ENCODE measurements around the gene PTPRN2.

The PTPRN2 gene

DNA sequence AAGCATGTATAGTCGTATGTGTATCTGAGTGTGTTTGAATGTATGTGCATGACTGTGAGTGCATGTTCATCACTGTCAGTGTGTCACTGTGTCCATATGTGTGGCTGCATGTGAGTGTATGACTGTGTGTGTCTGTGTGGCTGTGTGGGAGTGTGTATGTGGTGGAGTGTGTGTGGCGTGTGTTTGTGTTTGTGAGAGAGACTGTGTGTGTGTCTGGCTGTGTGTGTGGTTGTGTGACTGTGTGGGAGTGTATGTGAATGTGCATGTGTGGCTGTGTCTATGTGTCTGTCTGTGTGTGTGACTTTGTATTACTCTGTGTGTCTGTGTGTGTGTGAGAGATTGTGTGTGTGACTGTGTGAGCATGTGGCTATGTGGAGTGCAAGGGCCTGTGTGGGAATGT, 748.4 kb downstream of the PTPRN2 start:
- Histone ChIP-seq H3K27ac (ENCODE audit: low read depth, low read length) (no peak overlapping the region), H3K4me1 (ENCODE audit: control insufficient read depth in 5 of 5, insufficient read depth in 5 of 5, low read length in 5 of 5) (peaks cover 0 to 26% (median 0%) of the 10 kb centered on the region in 5 donors), H3K27me3 (ENCODE audit: control insufficient read depth in 5 of 5, insufficient read depth in 4 of 5, low read length in 5 of 5) (peaks cover 0 to 24% (median 10%) of the 10 kb centered on the region in 5 donors)

DNA sequence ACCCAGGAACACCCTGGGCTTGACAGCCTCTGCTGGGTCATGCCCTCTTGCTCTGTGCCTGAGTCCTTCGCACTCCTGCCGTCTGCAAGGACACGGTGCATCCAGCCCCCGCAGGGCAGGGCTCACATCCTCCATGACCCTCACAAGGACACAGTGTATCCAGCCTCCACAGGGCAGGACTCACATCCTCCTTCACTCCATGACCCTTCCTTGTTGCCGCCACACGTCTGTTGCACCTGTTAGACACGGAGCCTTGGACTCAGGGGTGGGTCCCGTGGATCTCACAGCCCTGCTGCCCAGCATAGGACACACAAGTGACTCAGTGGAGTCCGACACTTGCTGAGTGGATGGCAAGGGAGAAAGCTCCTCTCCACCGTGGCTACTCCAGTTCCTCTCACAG, 750.1 kb downstream of the PTPRN2 start:
- peaks cover 0 to 7% (median 3%) of the 10 kb centered on the region in 5 donors for H3K9me3 ChIP-seq (ENCODE audit: control insufficient read depth in 5 of 5, low read length in 5 of 5)
- peaks cover 0 to 26% (median 0%) of the 10 kb centered on the region in 5 donors for H3K4me1 ChIP-seq (ENCODE audit: control insufficient read depth in 5 of 5, insufficient read depth in 5 of 5, low read length in 5 of 5)
- peaks cover 0 to 2% (median 0%) of the 10 kb centered on the region in 5 donors for H3K36me3 ChIP-seq (ENCODE audit: control insufficient read depth in 5 of 5, insufficient read depth in 5 of 5, low read length in 5 of 5)
- peak overlapping the region in 1 of 5 donors; percentile 96 for H3K9ac ChIP-seq (ENCODE audit: low read length in 5 of 5)
- H3K27me3 ChIP-seq (ENCODE audit: control insufficient read depth in 5 of 5, insufficient read depth in 4 of 5, low read length in 5 of 5), result peaks cover 0 to 27% (median 13%) of the 10 kb centered on the region in 5 donors
- peak overlapping the region in 1 of 5 donors; percentile 17 for H3K4me3 ChIP-seq (ENCODE audit: low read depth in 1 of 5, low read length in 5 of 5)
- no peak overlapping the region for H3K27ac ChIP-seq (ENCODE audit: low read depth, low read length)

More for the DNA sequence above, 748.4 kb downstream of the PTPRN2 start:
- H3K9ac ChIP-seq (ENCODE audit: low read length in 5 of 5), result peak overlapping the region in 1 of 5 donors; percentile 22
- no peak overlapping the region for H3K4me3 ChIP-seq (ENCODE audit: low read depth in 1 of 5, low read length in 5 of 5)
- peaks cover 0 to 2% (median 0%) of the 10 kb centered on the region in 5 donors for H3K36me3 ChIP-seq (ENCODE audit: control insufficient read depth in 5 of 5, insufficient read depth in 5 of 5, low read length in 5 of 5)
- peaks cover 0 to 7% (median 3%) of the 10 kb centered on the region in 5 donors for H3K9me3 ChIP-seq (ENCODE audit: control insufficient read depth in 5 of 5, low read length in 5 of 5)

DNA sequence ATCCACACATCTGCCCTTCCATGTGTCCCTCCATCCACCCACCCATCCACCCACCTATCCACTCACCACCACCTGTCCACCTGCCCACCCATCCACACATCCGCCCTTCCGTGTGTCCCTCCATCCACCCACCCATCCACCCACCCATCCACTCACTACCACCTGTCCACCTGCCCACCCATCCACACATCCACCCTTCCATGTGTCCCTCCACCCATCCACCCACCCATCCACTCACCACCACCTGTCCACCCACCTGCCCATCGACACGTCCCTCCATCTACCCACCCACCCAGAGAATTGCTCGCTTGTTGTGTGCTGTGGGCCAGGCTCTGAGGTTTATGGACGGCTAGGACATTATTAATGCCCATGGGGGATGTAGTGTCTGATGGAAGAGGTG, 750.6 kb downstream of the PTPRN2 start:
- H3K9ac ChIP-seq (ENCODE audit: low read length in 5 of 5), result no peak overlapping the region

DNA sequence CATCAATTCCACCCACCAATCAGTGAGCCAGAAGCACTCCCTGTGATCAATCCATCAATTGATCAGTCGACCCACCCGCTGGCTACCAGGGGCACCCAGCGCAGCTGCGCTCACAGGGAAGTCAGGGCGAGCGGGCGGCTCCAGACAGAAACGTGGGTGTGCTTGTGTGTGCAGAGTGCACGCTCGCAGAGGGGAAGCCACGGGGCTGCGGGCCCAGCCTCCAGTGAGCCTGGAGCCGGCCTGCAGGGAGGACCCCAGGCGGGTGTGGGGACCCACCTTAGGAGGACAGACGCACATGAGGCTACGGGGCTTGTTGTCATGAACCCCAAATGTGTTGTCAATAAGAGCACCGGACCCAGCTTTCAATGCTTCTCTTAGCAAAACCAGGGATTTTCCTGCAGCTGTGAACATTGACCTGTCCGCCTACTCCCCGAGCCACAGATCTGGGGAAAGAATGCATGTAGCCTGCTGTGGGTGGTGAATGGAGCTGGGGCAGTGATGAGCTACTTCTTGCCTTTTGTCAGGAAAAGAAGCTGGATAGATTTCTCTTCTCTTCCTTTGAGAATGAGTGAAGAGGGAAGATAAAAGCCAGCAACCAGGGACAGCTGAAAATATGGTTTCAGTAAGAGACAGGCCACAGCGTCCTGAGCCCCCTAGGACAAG, 753.0 kb downstream of the PTPRN2 start:
- H3K27me3 ChIP-seq (ENCODE audit: control insufficient read depth in 5 of 5, insufficient read depth in 4 of 5, low read length in 5 of 5), result peaks cover 0 to 20% (median 11%) of the 10 kb centered on the region in 5 donors
- no peak overlapping the region for H3K4me3 ChIP-seq (ENCODE audit: low read depth in 1 of 5, low read length in 5 of 5)
- peaks cover 0 to 18% (median 0%) of the 10 kb centered on the region in 5 donors for H3K4me1 ChIP-seq (ENCODE audit: control insufficient read depth in 5 of 5, insufficient read depth in 5 of 5, low read length in 5 of 5)
- peaks cover 0 to 5% (median 0%) of the 10 kb centered on the region in 5 donors for H3K9me3 ChIP-seq (ENCODE audit: control insufficient read depth in 5 of 5, low read length in 5 of 5)
- H3K9ac ChIP-seq (ENCODE audit: low read length in 5 of 5), result no peak overlapping the region
- H3K36me3 ChIP-seq (ENCODE audit: control insufficient read depth in 5 of 5, insufficient read depth in 5 of 5, low read length in 5 of 5), result no peaks in the 10 kb centered on the region
- no peak overlapping the region for H3K27ac ChIP-seq (ENCODE audit: low read depth, low read length)

More for the DNA sequence above, 750.6 kb downstream of the PTPRN2 start:
- Histone ChIP-seq H3K36me3 (ENCODE audit: control insufficient read depth in 5 of 5, insufficient read depth in 5 of 5, low read length in 5 of 5) (peaks cover 0 to 2% (median 0%) of the 10 kb centered on the region in 5 donors), H3K27ac (ENCODE audit: low read depth, low read length) (no peak overlapping the region), H3K4me1 (ENCODE audit: control insufficient read depth in 5 of 5, insufficient read depth in 5 of 5, low read length in 5 of 5) (peaks cover 0 to 26% (median 0%) of the 10 kb centered on the region in 5 donors), H3K9me3 (ENCODE audit: control insufficient read depth in 5 of 5, low read length in 5 of 5) (peaks cover 0 to 7% (median 3%) of the 10 kb centered on the region in 5 donors), H3K27me3 (ENCODE audit: control insufficient read depth in 5 of 5, insufficient read depth in 4 of 5, low read length in 5 of 5) (peaks cover 0 to 27% (median 13%) of the 10 kb centered on the region in 5 donors), H3K4me3 (ENCODE audit: low read depth in 1 of 5, low read length in 5 of 5) (no peak overlapping the region)

DNA sequence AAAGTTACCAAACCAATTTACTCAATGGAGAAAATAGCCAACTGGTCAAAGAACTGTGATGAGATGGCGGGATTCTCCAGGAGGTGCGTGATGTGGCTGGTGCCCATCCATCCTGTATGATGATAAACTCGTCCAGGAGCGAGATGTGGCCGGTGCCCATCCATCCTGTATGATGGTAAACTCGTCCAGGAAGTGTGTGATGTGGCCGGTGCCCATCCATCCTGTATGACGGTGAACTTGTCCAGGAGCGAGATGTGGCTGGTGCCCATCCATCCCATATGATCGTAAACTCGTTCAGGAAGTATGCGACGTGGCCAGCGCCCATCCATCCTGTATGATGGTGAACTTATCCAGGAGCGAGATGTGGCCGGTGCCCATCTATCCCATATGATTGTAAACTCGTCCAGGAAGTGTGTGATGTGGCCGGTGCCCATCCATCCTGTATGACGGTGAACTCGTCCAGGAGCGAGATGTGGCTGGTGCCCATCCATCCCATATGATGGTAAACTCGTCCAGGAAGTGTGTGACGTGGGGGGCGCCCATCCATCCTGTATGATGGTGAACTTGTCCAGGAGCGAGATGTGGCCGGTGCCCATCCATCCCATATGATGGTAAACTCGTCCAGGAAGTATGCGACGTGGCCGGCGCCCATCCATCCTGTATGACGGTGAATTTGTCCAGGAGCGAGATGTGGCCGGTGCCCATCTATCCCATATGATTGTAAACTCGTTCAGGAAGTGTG, 754.6 kb downstream of the PTPRN2 start:
- Histone ChIP-seq H3K9ac (ENCODE audit: low read length in 5 of 5) (no peak overlapping the region), H3K27me3 (ENCODE audit: control insufficient read depth in 5 of 5, insufficient read depth in 4 of 5, low read length in 5 of 5) (peaks cover 0 to 11% (median 9%) of the 10 kb centered on the region in 5 donors), H3K27ac (ENCODE audit: low read depth, low read length) (no peak overlapping the region), H3K36me3 (ENCODE audit: control insufficient read depth in 5 of 5, insufficient read depth in 5 of 5, low read length in 5 of 5) (no peaks in the 10 kb centered on the region), H3K9me3 (ENCODE audit: control insufficient read depth in 5 of 5, low read length in 5 of 5) (peaks cover 0 to 1% (median 0%) of the 10 kb centered on the region in 5 donors), H3K4me3 (ENCODE audit: low read depth in 1 of 5, low read length in 5 of 5) (no peak overlapping the region), H3K4me1 (ENCODE audit: control insufficient read depth in 5 of 5, insufficient read depth in 5 of 5, low read length in 5 of 5) (peaks cover 0 to 6% (median 0%) of the 10 kb centered on the region in 5 donors)

DNA sequence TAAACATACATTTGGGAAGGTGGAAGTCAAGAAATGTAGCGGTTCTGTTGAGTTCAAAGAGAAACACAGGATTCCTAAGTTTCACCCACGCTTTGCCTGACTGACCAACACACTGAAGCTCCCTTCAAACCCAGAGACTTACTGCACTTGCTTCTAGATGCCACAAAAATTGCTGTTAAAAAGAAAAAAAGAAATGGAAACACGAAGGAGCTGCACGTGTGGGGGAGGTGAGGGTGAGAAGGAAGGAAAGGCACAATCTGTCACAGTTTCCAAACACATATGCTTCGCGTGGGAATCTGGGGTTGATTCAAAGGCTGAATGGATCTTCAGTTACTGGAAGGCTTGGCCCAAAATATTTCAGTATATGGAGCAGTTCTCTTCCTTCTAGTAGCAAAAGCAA, 755.2 kb downstream of the PTPRN2 start:
- Histone ChIP-seq H3K4me1 (ENCODE audit: control insufficient read depth in 5 of 5, insufficient read depth in 5 of 5, low read length in 5 of 5) (no peaks in the 10 kb centered on the region), H3K27me3 (ENCODE audit: control insufficient read depth in 5 of 5, insufficient read depth in 4 of 5, low read length in 5 of 5) (peaks cover 0 to 11% (median 3%) of the 10 kb centered on the region in 5 donors), H3K27ac (ENCODE audit: low read depth, low read length) (no peak overlapping the region), H3K4me3 (ENCODE audit: low read depth in 1 of 5, low read length in 5 of 5) (no peak overlapping the region), H3K9ac (ENCODE audit: low read length in 5 of 5) (no peak overlapping the region), H3K9me3 (ENCODE audit: control insufficient read depth in 5 of 5, low read length in 5 of 5) (no peaks in the 10 kb centered on the region), H3K36me3 (ENCODE audit: control insufficient read depth in 5 of 5, insufficient read depth in 5 of 5, low read length in 5 of 5) (no peaks in the 10 kb centered on the region)

DNA sequence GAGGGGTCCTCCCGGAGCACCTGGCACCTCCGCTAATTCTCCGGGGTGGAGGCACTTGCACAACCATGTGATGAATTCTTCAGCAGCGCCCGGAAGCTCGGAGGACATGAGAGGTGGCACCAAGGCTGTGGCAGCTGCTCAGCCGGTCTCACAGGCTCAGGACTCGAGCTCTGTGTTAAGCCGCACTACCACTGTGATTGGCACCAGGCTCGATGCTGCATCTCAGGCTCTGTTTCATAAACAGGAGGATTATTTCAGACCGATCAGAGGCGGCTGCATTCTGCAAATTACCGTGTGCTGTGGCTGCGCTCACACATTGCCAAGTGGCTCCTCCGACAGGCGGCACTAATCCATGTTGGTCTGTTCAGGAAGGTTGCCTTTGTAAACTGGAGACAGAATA, 755.6 kb downstream of the PTPRN2 start:
- H3K4me1 ChIP-seq (ENCODE audit: control insufficient read depth in 5 of 5, insufficient read depth in 5 of 5, low read length in 5 of 5), result no peaks in the 10 kb centered on the region
- no peak overlapping the region for H3K27ac ChIP-seq (ENCODE audit: low read depth, low read length)
- no peaks in the 10 kb centered on the region for H3K36me3 ChIP-seq (ENCODE audit: control insufficient read depth in 5 of 5, insufficient read depth in 5 of 5, low read length in 5 of 5)
- no peak overlapping the region for H3K9ac ChIP-seq (ENCODE audit: low read length in 5 of 5)
- no peak overlapping the region for H3K4me3 ChIP-seq (ENCODE audit: low read depth in 1 of 5, low read length in 5 of 5)
- peaks cover 0 to 11% (median 3%) of the 10 kb centered on the region in 5 donors for H3K27me3 ChIP-seq (ENCODE audit: control insufficient read depth in 5 of 5, insufficient read depth in 4 of 5, low read length in 5 of 5)
- H3K9me3 ChIP-seq (ENCODE audit: control insufficient read depth in 5 of 5, low read length in 5 of 5), result no peaks in the 10 kb centered on the region

DNA sequence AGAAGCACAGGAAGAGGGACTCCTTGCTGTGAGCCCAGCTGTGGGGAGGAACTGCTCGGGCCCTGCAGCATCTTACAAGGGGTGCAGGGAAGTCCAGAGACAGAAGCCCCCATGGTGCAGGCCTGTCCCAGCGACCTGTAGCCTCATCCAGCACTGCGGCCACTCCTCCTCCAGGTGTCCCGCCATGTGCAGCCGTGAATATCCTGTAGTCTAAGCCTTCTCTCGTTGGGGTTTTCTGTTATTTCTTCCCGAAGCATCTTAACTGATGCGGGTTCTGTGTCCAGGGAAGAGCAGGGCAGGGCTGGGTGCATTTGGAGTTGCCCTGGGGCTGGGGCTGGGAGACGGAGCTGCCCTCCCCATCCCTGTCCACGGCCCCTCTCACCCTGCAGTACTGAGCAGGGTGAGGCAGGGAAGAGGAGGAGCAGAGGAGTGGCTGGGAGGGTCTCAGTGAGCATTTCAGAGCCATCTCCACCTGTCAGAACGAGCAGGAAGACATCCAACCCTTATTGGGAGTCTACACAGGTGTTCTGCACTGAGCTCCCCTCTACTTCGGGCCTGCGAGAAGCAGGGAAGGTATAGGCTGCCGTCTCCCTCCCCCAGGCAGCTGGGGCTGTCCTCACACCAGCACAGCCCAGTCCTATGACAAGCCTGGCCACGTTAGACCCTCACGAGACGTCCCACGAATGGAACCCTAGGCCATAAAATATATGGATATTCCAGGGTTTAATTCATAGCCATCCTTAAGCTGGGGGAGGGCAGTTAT, 756.3 kb downstream of the PTPRN2 start:
- Histone ChIP-seq H3K36me3 (ENCODE audit: control insufficient read depth in 5 of 5, insufficient read depth in 5 of 5, low read length in 5 of 5) (no peaks in the 10 kb centered on the region), H3K9me3 (ENCODE audit: control insufficient read depth in 5 of 5, low read length in 5 of 5) (no peaks in the 10 kb centered on the region), H3K4me3 (ENCODE audit: low read depth in 1 of 5, low read length in 5 of 5) (no peak overlapping the region), H3K27me3 (ENCODE audit: control insufficient read depth in 5 of 5, insufficient read depth in 4 of 5, low read length in 5 of 5) (peaks cover 0 to 11% (median 3%) of the 10 kb centered on the region in 5 donors), H3K27ac (ENCODE audit: low read depth, low read length) (no peak overlapping the region), H3K9ac (ENCODE audit: low read length in 5 of 5) (no peak overlapping the region), H3K4me1 (ENCODE audit: control insufficient read depth in 5 of 5, insufficient read depth in 5 of 5, low read length in 5 of 5) (no peaks in the 10 kb centered on the region)

DNA sequence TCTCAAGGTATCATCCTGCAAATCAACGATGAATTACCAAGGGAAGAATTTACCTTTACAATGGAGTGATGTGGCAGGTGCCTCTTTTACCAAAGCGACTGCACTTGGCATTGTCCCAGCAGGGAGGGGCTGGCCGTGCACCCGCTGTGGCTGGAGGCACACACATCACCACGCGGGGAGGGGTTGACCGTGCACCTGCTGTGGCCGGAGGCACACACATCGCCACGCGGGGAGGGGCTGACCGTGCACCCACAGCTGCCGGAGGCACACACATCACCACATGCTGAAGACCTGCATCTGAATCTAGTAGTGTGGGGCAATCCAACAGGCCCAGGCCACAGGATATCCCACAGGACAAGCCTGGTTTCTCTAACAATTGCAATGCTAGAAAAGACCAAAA, 757.3 kb downstream of the PTPRN2 start:
- Histone ChIP-seq H3K9me3 (ENCODE audit: control insufficient read depth in 5 of 5, low read length in 5 of 5) (no peaks in the 10 kb centered on the region), H3K27ac (ENCODE audit: low read depth, low read length) (no peak overlapping the region), H3K9ac (ENCODE audit: low read length in 5 of 5) (no peak overlapping the region), H3K27me3 (ENCODE audit: control insufficient read depth in 5 of 5, insufficient read depth in 4 of 5, low read length in 5 of 5) (peaks cover 0 to 11% (median 3%) of the 10 kb centered on the region in 5 donors), H3K4me1 (ENCODE audit: control insufficient read depth in 5 of 5, insufficient read depth in 5 of 5, low read length in 5 of 5) (no peaks in the 10 kb centered on the region), H3K4me3 (ENCODE audit: low read depth in 1 of 5, low read length in 5 of 5) (no peak overlapping the region), H3K36me3 (ENCODE audit: control insufficient read depth in 5 of 5, insufficient read depth in 5 of 5, low read length in 5 of 5) (no peaks in the 10 kb centered on the region)
